GM19463 (cell line): ENCODE measurements around the gene CLASP2.
"Not testable (repeated sequence)": the region's sequence is repeated elsewhere in the genome, so short reads cannot be mapped to it uniquely, and the experiment has no call there.

Source experiments
- ATAC-seq: cut with Tn5 transposase; IDR thresholded peaks from one replicate; pipeline ENCODE4 v1.9.1; 2021; ENCODE audit warnings: mild to moderate bottlenecking, moderate library complexity; ENCODE audit not compliant: unreplicated experiment

CLASP2 gene

DNA sequence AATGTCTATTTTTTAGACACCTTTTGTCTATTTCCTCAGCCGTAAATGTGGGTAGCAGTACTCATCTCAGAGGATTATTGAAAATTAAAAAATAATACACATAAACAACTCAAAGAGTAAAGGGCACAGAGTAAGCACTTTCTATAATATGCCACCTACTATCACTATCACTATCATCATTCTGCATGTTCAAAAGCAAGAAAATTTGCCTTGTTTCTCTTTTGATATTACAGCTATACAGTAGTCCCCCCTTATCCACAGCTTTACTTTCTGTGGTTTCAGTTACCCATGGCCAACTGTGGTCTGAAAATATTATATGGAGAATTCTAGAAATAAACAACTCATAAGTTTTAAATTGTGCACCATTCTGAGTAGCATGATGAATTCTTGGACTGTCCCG is 27.7 kb downstream of the CLASP2 start:
- no peak for ATAC-seq

DNA sequence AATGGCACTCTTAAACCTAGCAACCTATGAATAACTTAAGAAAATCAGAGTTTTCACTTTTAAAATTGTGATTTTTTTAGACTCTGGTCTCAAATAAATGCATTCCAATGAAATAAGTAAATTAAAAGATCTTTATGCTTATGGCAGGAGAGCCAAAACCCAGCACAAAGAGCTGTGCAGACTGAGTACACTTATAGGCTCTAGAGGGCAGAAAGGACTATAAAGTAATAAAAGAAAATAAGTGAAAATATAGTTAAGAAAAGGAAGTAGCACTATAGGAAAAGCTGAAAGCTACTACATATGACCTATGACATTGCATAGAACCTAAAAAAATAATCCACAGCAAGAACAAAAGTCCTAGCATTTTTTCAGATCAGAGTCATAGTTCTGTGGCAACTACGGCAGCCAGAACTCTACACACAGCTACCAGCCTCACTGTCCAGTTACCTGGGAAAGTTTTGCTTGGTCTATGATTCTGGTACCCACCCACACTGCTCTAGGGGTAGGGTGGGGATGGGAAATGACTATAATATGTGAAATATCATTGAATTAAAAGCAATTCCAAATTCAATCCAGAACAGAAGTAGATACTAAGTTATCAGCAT is 30.5 kb downstream of the CLASP2 start:
- no peak for ATAC-seq

DNA sequence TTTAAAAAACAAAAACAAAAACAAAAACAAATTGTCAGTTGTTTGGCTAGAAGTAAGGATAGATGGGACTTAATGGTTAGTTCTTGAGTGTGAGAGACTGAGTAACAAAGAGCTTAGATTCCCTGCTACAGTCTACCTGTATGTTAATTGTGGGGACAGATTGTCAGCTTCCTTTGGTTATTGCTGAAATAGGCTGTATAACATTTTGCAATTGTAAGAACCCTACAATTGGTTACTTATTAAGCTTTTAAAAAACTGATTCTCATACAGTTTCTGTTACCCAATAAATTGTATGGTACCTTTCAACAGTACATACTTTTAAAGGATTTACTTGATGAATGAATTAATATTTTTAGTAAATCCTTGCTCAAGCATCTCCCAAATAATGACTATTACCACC is 35.3 kb downstream of the CLASP2 start:
- ATAC-seq: no peak

DNA sequence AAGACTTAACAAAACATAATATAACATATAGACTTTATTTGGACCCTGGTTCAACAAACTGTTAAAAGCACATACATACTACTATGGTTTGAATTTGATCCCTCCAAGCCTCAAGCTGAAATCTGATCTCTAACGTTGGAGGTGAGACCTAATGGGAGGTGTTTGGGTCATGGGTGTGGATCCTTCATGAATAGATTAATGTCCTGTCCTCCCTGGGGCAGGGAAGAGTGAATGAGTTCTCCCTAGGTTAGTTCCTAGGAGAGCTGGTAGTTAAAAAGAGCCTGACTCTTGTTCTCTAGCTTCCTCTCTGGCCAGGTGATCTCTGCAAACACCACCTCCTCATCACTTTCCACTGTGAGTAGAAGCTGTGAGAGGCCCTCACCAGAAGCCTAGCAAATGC is 36.4 kb downstream of the CLASP2 start:
- ATAC-seq: no peak

DNA sequence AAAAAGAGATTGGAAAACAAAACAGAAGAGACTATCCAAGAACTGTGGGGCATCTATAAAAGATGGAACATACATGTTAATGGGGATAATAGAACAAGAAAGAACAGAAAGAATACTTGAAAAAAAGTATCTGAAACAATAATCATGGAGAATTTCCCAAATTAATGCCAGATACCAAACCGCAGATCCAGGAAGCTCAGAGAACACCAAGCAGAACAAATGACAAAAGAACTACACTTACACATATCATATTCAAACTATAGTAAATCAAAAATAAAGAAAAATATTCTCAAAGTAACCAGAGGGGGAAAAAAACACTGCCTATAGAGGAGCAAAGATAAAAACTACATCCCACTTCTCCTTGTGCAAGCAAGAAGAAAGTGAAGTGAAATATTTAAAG is 40.0 kb downstream of the CLASP2 start:
- no peak for ATAC-seq

DNA sequence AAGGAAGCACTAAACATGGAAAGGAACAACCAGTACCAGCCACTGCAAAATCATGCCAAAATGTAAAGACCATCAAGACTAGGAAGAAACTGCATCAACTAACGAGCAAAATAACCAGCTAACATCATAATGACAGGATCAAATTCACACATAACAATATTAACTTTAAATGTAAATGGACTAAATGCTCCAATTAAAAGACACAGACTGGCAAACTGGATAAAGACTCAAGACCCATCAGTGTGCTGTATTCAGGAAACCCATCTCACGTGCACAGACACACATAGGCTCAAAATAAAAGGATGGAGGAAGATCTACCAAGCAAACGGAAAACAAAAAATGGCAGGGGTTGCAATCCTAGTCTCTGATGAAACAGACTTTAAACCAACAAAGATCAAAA is 44.6 kb downstream of the CLASP2 start:
- not testable (repeated sequence) for ATAC-seq

DNA sequence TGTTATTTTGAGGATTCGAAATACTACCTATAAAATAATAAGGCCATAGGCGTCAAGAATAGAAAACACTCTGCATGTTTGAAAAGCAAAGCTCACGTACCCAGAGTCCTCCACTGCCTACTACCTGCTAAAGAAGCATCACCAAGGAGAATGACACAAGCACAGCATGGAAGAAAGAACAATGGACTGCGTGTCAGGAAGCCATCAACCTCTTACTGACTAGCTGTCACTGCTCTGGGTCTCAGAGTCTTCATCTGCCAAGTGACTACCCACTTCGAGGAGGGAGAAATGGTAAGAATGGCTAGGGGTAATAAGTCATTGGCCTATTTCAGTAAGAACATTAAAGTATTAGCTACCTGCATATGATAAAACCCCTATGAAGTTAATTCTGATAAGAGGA is 49.4 kb downstream of the CLASP2 start:
- no peak for ATAC-seq

DNA sequence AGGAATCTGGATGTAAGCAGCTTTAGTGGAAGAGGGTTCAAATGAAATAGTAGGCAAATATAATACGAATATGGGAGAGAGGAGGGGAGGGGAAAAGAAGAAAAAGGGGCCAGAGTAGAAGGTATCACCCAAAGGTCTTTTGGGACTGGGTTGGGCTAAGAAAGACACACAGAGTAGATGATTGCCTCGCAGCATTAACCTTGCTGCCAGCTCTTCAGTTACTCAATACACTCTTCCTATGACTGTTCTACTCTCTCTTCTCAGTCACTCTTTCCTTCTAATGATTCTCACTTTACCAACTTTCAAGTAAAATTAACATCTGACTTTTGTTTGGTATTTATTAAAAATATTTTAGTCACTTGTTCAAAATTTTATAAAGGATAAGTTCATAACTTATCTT is 52.8 kb downstream of the CLASP2 start:
- no peak for ATAC-seq

DNA sequence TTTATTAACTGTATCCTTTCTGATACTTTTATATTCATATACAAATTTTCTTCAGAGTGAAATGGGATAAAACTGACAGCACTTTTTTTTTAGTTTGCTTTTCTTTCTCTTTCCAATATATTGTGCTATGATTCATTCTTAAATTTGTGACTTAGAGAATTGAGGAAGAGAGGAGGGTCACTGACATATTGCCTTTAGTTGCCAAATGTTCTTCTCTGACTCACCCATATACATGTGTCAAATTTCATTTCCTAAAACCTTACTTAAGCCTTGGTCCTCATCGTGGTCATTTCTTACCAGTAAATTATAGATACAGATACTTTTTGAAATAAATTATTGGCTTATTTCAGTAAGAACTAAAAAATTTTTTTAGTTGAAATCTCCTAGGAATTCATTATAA is 53.9 kb downstream of the CLASP2 start:
- no peak for ATAC-seq

DNA sequence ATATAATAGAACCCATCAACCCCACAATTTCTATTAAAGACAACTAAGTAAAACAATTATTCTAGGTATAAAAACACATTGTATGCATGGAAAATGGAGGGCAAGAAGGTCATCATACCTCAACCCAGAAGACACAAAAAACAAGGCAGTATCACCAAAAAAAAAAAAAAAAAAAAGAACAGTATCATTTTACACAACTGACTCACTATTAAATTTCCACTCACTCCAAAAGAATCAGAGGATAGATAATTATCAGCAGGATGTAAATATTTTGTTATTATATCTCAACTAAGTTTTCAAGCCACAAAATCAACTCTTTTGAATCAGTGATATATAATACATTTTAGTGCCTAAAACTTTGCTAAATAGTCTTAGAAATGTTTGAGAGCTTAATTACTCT is 55.0 kb downstream of the CLASP2 start:
- ATAC-seq: no peak

DNA sequence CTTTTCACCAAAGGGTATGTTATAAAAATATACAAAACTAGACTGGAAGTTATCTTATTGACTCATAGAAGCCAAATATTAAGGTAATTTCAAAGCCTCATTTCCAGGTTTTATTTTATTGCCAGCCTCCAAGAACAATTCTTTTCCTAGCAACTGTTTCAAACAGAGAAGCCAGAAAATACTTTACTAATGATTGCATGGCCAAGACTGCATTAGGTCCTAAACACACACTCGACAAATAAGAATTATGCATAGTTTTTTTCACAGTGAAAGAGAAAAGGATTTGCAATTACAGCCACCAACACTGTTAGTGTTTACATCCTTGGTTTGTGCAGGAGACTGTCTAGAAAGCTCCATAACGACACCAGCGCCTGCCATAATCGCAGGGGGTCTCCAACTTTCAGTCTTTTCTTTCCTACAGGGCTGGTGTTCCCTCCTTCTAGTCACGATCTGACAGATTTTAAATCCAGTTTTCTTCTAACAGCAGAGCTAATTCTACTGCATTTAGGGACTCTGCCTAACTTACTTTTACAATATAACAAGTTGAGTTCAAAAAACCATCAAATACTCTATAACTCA is 58.1 kb downstream of the CLASP2 start:
- ATAC-seq: no peak

DNA sequence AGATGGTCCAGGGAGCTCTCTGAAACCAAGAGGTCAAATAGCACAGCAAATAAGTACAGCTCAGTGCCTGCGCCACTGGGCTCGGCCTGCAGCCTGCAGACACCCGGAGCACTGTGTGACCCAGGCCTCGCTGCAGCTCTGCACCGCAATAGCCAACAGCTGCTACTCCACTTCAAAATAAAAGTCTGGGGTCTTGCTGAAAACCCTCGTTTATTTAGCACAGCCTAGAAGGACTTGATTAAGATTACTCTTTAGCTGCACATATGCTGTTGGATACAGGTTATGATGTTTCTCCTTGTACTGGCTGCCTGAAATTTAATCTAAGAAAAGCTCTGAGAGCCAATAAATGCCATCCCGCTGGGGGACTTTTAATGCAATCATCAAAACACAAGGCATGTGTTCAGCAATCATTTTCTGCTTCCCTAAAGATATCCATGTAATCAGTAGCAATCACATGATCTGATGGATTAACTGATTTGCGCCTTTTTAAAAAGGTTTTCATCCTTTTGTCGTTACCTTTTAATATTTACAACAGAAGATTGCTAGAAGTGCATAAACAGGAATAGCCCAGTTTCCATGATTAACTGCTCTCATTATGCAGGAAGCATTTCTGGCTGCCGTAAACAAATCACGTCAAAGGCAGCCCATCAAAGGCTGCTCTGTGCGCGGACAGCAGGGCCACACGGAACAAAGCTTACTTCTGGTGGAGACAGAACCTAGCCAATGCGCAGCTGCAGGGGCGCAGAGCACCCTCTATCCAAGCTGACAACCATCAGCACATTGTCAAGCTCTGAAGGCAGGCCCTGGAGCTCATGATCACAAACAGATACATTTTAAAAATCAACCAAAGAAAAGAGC is 58.8 kb downstream of the CLASP2 start:
- ATAC-seq: peak; percentile 85

DNA sequence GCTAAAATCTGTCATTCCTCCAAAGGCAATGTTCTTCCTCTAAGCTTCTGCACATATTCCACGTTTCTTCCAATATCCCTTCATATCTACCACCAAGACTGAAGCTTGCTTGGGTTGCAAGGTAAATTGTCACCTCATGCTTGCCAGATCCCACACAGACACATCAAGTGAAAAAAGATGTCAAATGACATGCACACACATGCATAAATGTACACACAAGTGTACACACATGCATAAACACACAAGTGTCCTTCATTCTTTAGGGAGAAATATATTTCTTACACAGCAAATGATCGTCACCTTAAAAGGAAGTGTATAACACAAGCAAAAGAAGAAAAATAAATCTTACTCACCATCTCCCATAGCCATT is 59.4 kb downstream of the CLASP2 start:
- no peak for ATAC-seq

DNA sequence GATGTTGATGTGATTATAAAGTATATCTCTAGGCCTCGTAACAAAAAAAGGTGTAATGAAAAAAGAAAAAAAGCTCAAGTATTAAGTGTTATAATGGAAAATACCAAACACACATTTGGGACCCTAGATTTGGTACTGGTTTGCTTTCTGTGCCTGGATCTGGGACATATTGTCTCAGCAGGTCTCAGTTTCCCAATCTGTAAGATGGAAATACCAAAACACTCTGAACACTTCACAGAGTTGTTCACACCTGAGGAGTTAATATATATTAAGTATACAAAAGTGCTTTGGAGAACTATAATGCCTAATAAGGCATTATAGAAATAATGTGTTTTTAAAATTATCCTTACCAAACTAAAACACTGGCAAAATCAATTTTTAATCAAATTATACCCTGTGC is 60.0 kb downstream of the CLASP2 start:
- no peak for ATAC-seq

DNA sequence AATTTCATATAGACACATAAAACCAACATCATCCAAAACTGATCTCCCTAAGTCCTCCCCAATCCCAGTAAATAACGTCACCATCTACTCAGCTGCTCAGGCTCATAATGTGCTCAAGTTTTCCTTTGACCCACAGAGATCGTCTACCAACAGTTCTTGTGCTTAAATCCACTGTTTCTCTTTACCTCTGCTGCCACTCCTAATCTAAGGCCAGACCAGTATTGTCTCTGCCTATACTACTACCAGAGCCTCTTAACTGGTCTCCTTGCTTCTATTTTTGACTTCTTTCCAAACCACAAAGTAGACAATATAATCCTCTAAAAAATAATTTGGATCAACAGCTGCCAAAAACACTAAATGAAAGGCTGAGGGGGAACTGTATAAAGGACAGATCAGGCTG is 65.3 kb downstream of the CLASP2 start:
- no peak for ATAC-seq

DNA sequence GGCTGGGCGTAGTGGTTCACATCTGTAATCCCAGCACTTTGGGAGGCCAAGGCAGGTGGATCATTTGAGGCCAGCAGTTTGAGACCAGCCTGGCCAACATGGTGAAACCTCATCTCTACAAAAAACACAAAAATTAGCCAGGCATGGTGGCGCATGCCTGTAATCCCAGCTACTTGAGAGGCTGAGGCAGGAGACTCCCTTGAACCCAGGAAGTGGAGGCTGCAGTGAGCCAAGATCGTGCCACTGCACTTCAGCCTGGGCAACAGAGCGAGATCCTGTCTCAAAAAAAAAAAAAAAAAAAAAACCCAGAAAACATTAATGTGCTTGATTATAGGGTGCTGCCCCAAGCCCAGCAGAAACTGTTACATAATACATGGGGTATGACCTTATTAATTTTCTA is 67.0 kb downstream of the CLASP2 start:
- not testable (repeated sequence) for ATAC-seq

DNA sequence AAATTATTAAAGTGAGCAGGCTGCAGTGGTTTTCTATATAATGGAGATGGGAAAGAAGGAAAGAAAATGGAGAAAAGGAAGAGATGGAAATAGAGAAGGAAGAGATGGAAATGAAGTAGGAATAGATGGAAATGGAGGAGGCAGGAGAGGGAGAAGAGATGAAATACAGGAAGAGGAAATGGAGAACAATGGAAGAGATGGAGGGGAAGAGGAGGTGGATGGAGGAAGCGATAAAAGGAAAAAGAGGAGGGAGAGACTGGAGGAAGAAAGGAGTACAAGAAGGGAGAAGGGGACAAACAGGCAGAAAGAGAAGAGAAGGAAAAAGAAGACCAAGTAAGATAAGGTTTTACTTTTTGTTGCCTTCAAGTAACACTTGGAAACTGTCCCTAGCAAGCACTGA is 67.6 kb downstream of the CLASP2 start:
- ATAC-seq: no peak

DNA sequence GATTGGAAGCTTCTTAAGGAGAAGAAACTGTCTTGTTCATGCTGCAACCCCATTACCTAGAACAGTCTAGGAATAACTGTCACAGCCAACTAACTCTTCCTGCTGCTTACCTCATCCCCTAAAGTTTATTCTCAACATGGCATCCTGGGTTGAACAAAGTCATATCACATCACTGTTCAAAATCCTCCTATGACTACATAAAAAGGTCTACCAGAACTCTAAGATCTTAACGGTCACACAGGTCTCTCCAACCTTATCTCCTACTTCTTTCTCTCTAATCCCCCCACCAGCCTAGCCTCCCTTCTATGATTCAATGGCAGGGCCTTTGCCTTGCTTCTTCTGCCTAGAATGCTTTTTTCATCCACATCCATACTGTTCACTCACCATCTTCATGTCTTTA is 69.3 kb downstream of the CLASP2 start:
- no peak for ATAC-seq

DNA sequence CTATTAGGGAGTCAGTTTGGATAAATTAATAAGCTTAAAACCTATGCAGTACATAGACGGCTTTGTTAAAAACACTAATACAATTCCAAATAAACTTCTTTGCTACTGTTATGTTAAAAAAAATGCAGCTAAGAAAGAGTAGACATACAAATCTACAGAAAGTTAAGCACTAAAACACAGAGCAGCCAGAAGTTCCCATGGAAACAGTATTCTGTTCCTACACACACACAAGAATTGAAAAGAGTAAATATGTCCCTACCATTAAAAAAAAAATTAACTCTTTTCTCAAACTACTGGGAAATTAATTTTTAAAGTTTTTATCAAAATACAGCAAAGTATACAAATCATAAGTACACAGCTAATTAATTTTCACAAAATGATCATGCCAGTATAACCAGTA is 71.6 kb downstream of the CLASP2 start:
- ATAC-seq: no peak

DNA sequence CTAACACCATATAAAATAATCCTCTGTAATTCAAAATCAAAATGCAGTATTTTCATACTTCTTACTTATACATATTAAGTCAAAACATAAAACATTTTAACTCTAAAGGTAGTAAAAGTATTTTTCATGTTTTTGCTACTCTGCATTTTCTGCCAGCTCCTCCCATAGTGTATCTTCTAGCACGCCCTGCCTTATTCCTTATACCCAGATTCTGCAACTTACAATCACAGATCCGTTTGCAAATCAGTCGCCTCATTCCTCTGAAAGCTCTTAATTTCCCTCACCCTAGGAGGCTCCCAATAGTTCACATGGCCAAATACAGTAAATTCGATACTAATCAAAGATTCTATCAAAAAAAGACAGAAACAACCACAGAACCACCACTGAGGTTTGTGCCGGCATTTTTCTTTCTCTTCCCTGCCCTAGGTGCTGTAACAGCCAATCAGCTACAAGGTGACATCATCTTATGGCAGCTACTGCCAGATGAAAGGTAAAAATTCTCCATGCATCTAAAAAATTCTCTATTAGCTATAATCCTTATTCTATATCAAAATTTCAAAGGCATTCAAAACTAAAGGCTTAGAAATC is 72.9 kb downstream of the CLASP2 start:
- no peak for ATAC-seq

DNA sequence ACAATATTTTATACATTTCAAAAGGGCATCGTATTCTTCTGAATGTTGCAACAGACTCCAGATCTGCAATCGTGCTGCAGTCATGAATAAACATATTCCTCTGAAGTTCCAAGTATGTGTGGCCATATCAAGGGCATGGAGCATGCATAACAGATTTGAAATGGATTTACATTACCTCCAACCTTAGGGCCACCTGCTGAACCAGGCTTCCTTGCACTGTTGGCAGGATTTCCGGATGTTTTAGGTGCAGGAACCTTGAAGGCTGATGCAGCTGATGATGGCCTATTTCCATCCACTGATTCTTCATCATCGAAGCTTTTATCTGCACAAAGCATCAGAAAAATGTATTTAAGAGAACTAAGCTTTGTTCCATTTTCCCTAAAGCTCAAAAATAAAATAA is 73.5 kb downstream of the CLASP2 start:
- ATAC-seq: no peak

DNA sequence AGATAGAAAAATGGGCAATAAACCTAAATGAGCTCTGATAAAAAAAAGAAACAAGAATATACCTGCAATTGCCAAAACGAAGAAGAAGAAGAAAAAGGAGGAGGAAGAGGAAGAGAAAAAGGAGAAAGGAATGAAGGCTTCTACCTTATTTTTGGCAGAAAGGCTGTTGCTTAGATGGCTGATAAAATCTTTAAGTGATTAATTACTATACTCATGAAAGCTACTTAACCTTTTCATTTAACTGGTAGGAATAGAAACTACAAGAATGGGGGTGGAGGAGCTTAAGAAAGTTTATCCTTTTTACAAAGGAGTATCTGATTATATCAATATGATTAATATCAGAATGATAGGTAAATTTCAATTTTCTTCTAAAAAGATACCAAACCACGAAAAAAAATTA is 75.2 kb downstream of the CLASP2 start:
- ATAC-seq: no peak
